Mesothelial cell of epicardium (in vitro differentiated cells): Measurements from ENCODE around the gene CDH5. TPM values are rescaled to one million over a fixed set of nuclear protein-coding genes. Genes with fewer than 3 reads are reported as not detected.

Source experiments
- DNase-seq, 2 experiments: peaks; one replicate each; pipeline ENCODE4 v3.0.0; 2021; ENCODE audit warnings: low spot score in 2 of 2; ENCODE audit not compliant: unreplicated experiment in 2 of 2
- H3K27ac Mint-ChIP-seq: 2 replicates; pipeline ENCODE4 v1.8.0; 2021; ENCODE audit warnings: mixed read lengths
- H3K27me3 Mint-ChIP-seq: 2 replicates; pipeline ENCODE4 v1.8.0; 2021; ENCODE audit warnings: low read depth, mixed read lengths
- H3K36me3 Mint-ChIP-seq: 2 replicates; pipeline ENCODE4 v1.8.0; 2021; ENCODE audit warnings: mixed read lengths
- H3K4me1 Mint-ChIP-seq: 2 replicates; pipeline ENCODE4 v1.8.0; 2021; ENCODE audit warnings: mixed read lengths
- H3K4me3 Mint-ChIP-seq: 2 replicates; pipeline ENCODE4 v1.8.0; 2021; ENCODE audit warnings: mild to moderate bottlenecking, moderate library complexity, mixed read lengths
- H3K9me3 Mint-ChIP-seq: 2 replicates; pipeline ENCODE4 v1.8.0; 2021; ENCODE audit warnings: mixed read lengths
- CTCF ChIP-seq: fragments of 200-600 bp; sonication (generic); IDR thresholded peaks from one replicate; pipeline ENCODE4 v1.5.0; 2021; ENCODE audit warnings: antibody characterized with exemption; ENCODE audit not compliant: unreplicated experiment
- total RNA-seq: library from RNA; stranded (reverse); gene quantifications from 3 replicates; pipeline ENCODE4 v1.2.1, GENCODE V29; 2021

CDH5 gene
- total RNA-seq = 0.09 to 0.27 TPM (median 0.16 TPM) in 3 replicates

- H3K36me3 Mint-ChIP-seq = no peaks in the 10 kb centered on the region
- peaks cover 6% of the 10 kb centered on the region for H3K27me3 Mint-ChIP-seq
- TF ChIP-seq CTCF = no peak
- H3K4me3 Mint-ChIP-seq = no peak within 1 kb of the TSS
- no peak within 1 kb of the TSS for H3K27ac Mint-ChIP-seq
- peaks cover 22% of the 10 kb centered on the region for H3K4me1 Mint-ChIP-seq
- H3K9me3 Mint-ChIP-seq = no peaks in the 10 kb centered on the region
- DNase-seq = no peak
Measured at GRCh38 chr16:66366433-66367299, at the start of gene CDH5. CDH5 (plus strand) TSS chr16:66366691; CDS start chr16:66379338, 12,647 bp downstream.

GRCh38 chr16:66318505-66318904, 48.0 kb upstream of the CDH5 start:
- H3K27ac Mint-ChIP-seq = no peak overlapping the region
- no peaks in the 10 kb centered on the region for H3K4me1 Mint-ChIP-seq

GRCh38 chr16:66320774-66321173, 45.7 kb upstream of the CDH5 start:
- Mint-ChIP-seq H3K9me3 (no peaks in the 10 kb centered on the region), H3K36me3 (no peaks in the 10 kb centered on the region), H3K4me1 (no peaks in the 10 kb centered on the region), H3K27me3 (peaks cover 29% of the 10 kb centered on the region), H3K4me3 (no peak overlapping the region), H3K27ac (no peak overlapping the region)
- TF ChIP-seq CTCF = no peak
- no peak for DNase-seq

More at GRCh38 chr16:66318505-66318904, 48.0 kb upstream of the CDH5 start:
- Mint-ChIP-seq H3K27me3 (peaks cover 32% of the 10 kb centered on the region), H3K4me3 (no peak overlapping the region), H3K36me3 (no peaks in the 10 kb centered on the region), H3K9me3 (no peaks in the 10 kb centered on the region)
- no peak for TF ChIP-seq CTCF
- DNase-seq = no peak

GRCh38 chr16:66322174-66322573, 44.3 kb upstream of the CDH5 start:
- H3K9me3 Mint-ChIP-seq = no peaks in the 10 kb centered on the region
- H3K36me3 Mint-ChIP-seq = no peaks in the 10 kb centered on the region
- no peak overlapping the region for H3K27ac Mint-ChIP-seq
- no peak for TF ChIP-seq CTCF
- H3K4me1 Mint-ChIP-seq = no peaks in the 10 kb centered on the region
- H3K27me3 Mint-ChIP-seq = peaks cover 29% of the 10 kb centered on the region
- H3K4me3 Mint-ChIP-seq = no peak overlapping the region
- no peak for DNase-seq

- TF ChIP-seq CTCF = no peak
- no peak overlapping the region for H3K27ac Mint-ChIP-seq
Measured at GRCh38 chr16:66324815-66325515, 41.5 kb upstream of the CDH5 start.

More at GRCh38 chr16:66324815-66325515, 41.5 kb upstream of the CDH5 start:
- H3K4me3 Mint-ChIP-seq = no peak overlapping the region
- H3K27me3 Mint-ChIP-seq = peaks cover 26% of the 10 kb centered on the region
- no peak for DNase-seq
- H3K4me1 Mint-ChIP-seq = no peaks in the 10 kb centered on the region
- H3K36me3 Mint-ChIP-seq = no peaks in the 10 kb centered on the region
- H3K9me3 Mint-ChIP-seq = no peaks in the 10 kb centered on the region
